Heart right ventricle (tissue), 16 donors: ENCODE data around the gene WSB2. TPM values are rescaled to one million over a fixed set of nuclear protein-coding genes. Genes with fewer than 3 reads are reported as not detected.
"Not testable (repeated sequence)": the region's sequence is repeated elsewhere in the genome, so short reads cannot be mapped to it uniquely, and the experiment has no call there.

Source experiments
- ATAC-seq, 8 donors: fragments of 200-7000 bp; cut with Tn5 transposase; one replicate each; pipeline ENCODE4 v1.9.1; 2020; ENCODE audit warnings: mild to moderate bottlenecking in 8 of 8, moderate library complexity in 8 of 8, moderate number of reproducible peaks in 1 of 8
- DNase-seq, 2 donors: peaks; one replicate each; pipeline ENCODE4 v3.0.0-alpha.2; 2020
- H3K27ac ChIP-seq, 10 donors: fragments of 200-600 bp; sonication (generic) in 2 of 10; one replicate each; pipeline versions ENCODE4 v1.5.0 to v1.8.0; 2020 to 2022; ENCODE audit warnings: mild to moderate bottlenecking in 3 of 10
- H3K27me3 ChIP-seq, 7 donors: fragments of 200-600 bp; one replicate each; pipeline ENCODE4 v1.8.0; 2021 to 2022; ENCODE audit warnings: mild to moderate bottlenecking in 2 of 7
- H3K36me3 ChIP-seq, 9 donors: fragments of 200-600 bp; sonication (generic) in 1 of 9; one replicate each; pipeline versions ENCODE4 v1.5.0 to v1.8.0; 2020 to 2022; ENCODE audit warnings: mild to moderate bottlenecking in 2 of 9
- H3K4me1 ChIP-seq, 9 donors: fragments of 200-600 bp; sonication (generic) in 1 of 9; one replicate each; pipeline versions ENCODE4 v1.5.0 to v1.8.0; 2020 to 2022; ENCODE audit warnings: mild to moderate bottlenecking in 4 of 9
- H3K4me3 ChIP-seq, 10 donors: fragments of 200-600 bp; sonication (generic) in 2 of 10; one replicate each; pipeline versions ENCODE4 v1.5.0 to v1.8.0; 2020 to 2022; ENCODE audit warnings: mild to moderate bottlenecking in 7 of 10, moderate library complexity in 2 of 10
- H3K9me3 ChIP-seq, 11 donors: fragments of 200-600 bp in 10 of 11; sonication (generic) in 2 of 11; one replicate each; pipeline versions ENCODE4 v1.5.0 to v1.8.0; 2013 to 2022; ENCODE audit warnings: mild to moderate bottlenecking in 2 of 11, control low read depth in 1 of 11, moderate library complexity in 1 of 11
- WGBS, 2 donors: extraction: QIAGEN DNeasy Blood & Tissue Kit; methylation state at CpG; one replicate each; pipeline ENCODE4 v1.1.7; 2013; ENCODE audit warnings: inconsistent platforms in 1 of 2; 5-methylcytosine and 5-hydroxymethylcytosine counted together
- intact Hi-C, 10 donors: fragments of 100-400 bp; cut with DNase I; formaldehyde crosslinking; loops; one replicate each; pipeline versions ENCODE4 v1.11.1 to v1.14.2; 2022
- polyA plus RNA-seq, 2 donors: library from polyadenylated mRNA; stranded (reverse); fragments of 200-250 nt; gene quantifications; one replicate each; pipeline ENCODE4 v1.2.3, GENCODE V29; 2013
- total RNA-seq, 10 donors: library from RNA; stranded (reverse); fragmentation: NEBNext Ultra II Directional in 3 of 10; extraction: Animal tissue kit (Norgen Biotek cat#: 25700) in 3 of 10; gene quantifications; one replicate each; pipeline versions ENCODE4 v1.2.1 to v1.2.4, GENCODE V29; 2021 to 2023
- TF ChIP-seq, protein P1 (sequence below), 9 donors: fragments of 200-600 bp; sonication (generic) in 2 of 9; IDR thresholded peaks; one replicate each; pipeline versions ENCODE4 v1.5.0 to v1.8.0; 2021 to 2022; ENCODE audit warnings: antibody characterized with exemption in 9 of 9, mild to moderate bottlenecking in 5 of 9, moderate library complexity in 1 of 9
- donor health status: Arrhythmogenic right ventricular cardiomyopathy.
- donor health status: ischemic (EF 13 %, LVEDD 7.1; RV severe dilation, severe dysfunction).
- donor health status: healthy with polysubstance abuse.
- donor health status: DM: no; HTN: yes; CAD: no.
- donor health status: DM: no; HTN: no; CAD: no.
- donor health status: ischemic (EF 25% LVEDD 6.9; RV normal size, moderate dysfunction).
- donor health status: ischemic (EF 25% LVEDD 5.7; RV mildly dilated, moderate dysfunction).
- donor health status: healthy.
- donor health status: DM: yes; HTN: yes; CAD: no.
- donor health status: Ischemic cardiomyopathy.
- donor health status: ischemic (EF 35%, LVEDD 5.7; RV mildly dilated, moderate dysfunction).
- donor health status: nonischemic (EF 11% LVEDD 7.7; RV severe dilation, severe dysfunction).
- donor health status: DM: yes; HTN: yes; CAD: no.
- donor health status: PGD.
- donor health status: ischemic (EF 29% LVEDD 5.4; RV normal size, mild dysfunction).
- donor health status: nonischemic (EF 23%, LVEDD 6.1; RV moderate dilation, normal function).

WSB2 gene
- total and polyA plus RNA-seq, 12 donors, result 52.2 to 125 (median 97.3) TPM

- WGBS, 2 donors, result 97 to 100% methylated on average over 5 of the region's 5 CpGs
- no peak for ATAC-seq
- H3K27ac ChIP-seq, result no peak overlapping the region
- H3K4me3 ChIP-seq, result no peak overlapping the region
- H3K9me3 ChIP-seq, result no peaks in the 10 kb centered on the region
- intact Hi-C loops, result no loop called here
- no peaks in the 10 kb centered on the region for H3K27me3 ChIP-seq
- TF ChIP-seq, protein P1, sequence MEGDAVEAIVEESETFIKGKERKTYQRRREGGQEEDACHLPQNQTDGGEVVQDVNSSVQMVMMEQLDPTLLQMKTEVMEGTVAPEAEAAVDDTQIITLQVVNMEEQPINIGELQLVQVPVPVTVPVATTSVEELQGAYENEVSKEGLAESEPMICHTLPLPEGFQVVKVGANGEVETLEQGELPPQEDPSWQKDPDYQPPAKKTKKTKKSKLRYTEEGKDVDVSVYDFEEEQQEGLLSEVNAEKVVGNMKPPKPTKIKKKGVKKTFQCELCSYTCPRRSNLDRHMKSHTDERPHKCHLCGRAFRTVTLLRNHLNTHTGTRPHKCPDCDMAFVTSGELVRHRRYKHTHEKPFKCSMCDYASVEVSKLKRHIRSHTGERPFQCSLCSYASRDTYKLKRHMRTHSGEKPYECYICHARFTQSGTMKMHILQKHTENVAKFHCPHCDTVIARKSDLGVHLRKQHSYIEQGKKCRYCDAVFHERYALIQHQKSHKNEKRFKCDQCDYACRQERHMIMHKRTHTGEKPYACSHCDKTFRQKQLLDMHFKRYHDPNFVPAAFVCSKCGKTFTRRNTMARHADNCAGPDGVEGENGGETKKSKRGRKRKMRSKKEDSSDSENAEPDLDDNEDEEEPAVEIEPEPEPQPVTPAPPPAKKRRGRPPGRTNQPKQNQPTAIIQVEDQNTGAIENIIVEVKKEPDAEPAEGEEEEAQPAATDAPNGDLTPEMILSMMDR (IDR thresholded peaks at IDR 0.05), result no peak
- DNase-seq, result no peak
- peaks cover 0 to 99% (median 64%) of the 10 kb centered on the region in 9 donors for H3K36me3 ChIP-seq
- H3K4me1 ChIP-seq, result no peaks in the 10 kb centered on the region
Measured at GRCh38 chr12:118029166-118029565, 31.8 kb downstream of the WSB2 start.

- Histone ChIP-seq H3K4me1 (no peaks in the 10 kb centered on the region), H3K4me3 (no peak overlapping the region), H3K9me3 (no peaks in the 10 kb centered on the region), H3K27ac (no peak overlapping the region), H3K36me3 (peaks cover 0 to 96% (median 25%) of the 10 kb centered on the region in 9 donors), H3K27me3 (no peaks in the 10 kb centered on the region)
- DNase-seq (no peak), ATAC-seq (no peak)
- 73 to 79% methylated on average over 4 of the region's 4 CpGs for WGBS, 2 donors
- TF ChIP-seq, protein P1 (IDR thresholded peaks at IDR 0.05), result no peak
- intact Hi-C loops, result no loop called here
Measured at GRCh38 chr12:118025168-118025567, 35.8 kb downstream of the WSB2 start.

DNA sequence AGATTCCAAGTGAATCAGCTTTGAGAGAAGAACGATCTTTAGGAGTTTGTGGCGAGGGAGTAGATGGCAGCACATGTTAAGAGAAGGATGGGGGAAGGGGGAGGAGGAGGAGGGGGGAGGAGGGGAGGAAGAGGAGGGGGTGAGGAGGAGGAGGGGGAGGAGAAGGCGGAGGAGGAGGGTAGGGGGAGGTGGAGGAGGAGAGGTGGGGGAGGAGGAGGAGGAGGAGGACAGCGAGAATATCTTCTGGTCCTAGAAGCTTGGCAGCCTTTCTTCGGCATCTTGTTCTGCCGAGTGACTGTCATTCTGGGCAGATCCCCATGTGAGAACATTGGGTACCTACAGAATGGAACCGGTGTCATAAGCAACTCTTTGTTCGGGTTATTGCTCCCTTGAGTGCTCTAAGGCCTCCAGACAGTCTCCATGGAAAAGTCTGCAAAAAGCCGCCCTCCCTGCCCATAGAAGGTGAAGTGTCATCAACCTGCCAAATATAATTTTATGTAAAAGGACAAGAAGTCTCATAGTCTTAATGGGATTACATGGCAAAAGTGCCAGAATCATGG is 37.6 kb downstream of the WSB2 start:
- Histone ChIP-seq H3K27ac (no peak overlapping the region), H3K4me1 (no peaks in the 10 kb centered on the region), H3K9me3 (no peaks in the 10 kb centered on the region), H3K27me3 (no peaks in the 10 kb centered on the region), H3K4me3 (no peak overlapping the region), H3K36me3 (peaks cover 0 to 92% (median 22%) of the 10 kb centered on the region in 9 donors)
- ATAC-seq, result no peak
- 87% methylated on average over 9 of the region's 9 CpGs for WGBS, 2 donors
- TF ChIP-seq, protein P1 (IDR thresholded peaks at IDR 0.05), result no peak
- intact Hi-C loops, result no loop called here
- no peak for DNase-seq

DNA sequence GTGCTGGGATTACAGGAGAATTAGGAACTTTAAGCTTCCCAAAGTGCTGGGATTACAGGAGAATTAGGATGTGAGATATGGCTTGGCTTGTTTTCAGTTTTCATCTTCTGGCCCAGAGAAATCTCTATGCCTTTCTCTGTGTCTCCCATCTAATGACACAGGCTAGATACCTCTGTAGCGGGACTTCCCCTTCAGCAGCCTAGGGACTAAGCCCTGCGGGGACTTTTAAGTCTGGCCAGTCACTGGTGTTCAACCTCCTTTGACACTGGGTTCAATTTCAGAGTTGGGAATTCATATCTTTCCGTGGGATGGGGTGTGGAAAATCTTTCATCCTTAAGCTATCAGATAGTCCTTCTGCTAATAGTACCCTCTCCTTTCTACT is 38.3 kb downstream of the WSB2 start:
- DNase-seq (no peak), ATAC-seq (no peak)
- H3K27ac ChIP-seq, result no peak overlapping the region
- TF ChIP-seq, protein P1 (IDR thresholded peaks at IDR 0.05), result no peak
- H3K36me3 ChIP-seq, result peaks cover 0 to 85% (median 18%) of the 10 kb centered on the region in 9 donors
- intact Hi-C loops, result no loop called here
- H3K9me3 ChIP-seq, result no peaks in the 10 kb centered on the region
- no peak overlapping the region for H3K4me3 ChIP-seq
- H3K27me3 ChIP-seq, result no peaks in the 10 kb centered on the region
- 88 to 92% methylated on average over 3 of the region's 3 CpGs for WGBS, 2 donors
- peaks cover 0 to 1% (median 0%) of the 10 kb centered on the region in 9 donors for H3K4me1 ChIP-seq

DNA sequence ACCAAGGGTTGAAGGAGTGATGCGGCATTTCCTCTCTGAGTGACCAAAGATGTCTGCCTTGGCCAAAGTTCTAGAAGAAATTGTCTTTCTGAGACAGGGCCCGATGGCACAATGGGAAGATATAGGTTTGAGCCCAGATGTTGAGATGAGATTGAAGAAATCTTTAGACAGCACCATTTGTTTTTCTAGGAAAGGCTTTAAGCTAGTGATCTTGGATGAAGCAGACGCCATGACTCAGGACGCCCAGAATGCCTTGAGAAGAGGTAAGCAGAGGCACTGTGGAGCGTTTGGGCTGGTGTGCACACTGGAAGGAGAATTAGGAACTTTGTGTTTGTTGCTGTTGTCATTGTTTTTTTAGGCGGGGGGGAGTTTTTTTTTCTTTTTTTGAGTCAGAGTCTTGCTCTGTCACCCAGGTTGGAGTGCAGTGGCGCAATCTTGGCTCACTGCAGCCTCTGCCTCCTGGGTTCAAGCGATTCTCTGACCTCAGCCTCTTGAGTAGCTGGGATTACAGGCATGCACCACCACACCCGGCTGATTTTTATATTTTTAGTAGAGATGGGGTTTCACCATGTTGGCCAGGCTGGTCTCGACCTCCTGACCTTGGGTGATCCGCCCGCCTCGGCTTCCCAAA is 38.8 kb downstream of the WSB2 start:
- intact Hi-C loops, H3K27ac ChIP-seq, ATAC-seq, H3K27me3 ChIP-seq, H3K9me3 ChIP-seq, H3K4me3 ChIP-seq, H3K4me1 ChIP-seq, DNase-seq: not testable (repeated sequence)
- WGBS, 2 donors, result 89 to 94% methylated on average over 13 of the region's 13 CpGs
- peaks cover 0 to 80% (median 16%) of the 10 kb centered on the region in 9 donors for H3K36me3 ChIP-seq
